GM12878 (cell line): ENCODE measurements around the gene STXBP4. TPM values are rescaled to one million over a fixed set of nuclear protein-coding genes. Genes with fewer than 3 reads are reported as not detected.
A peak's percentile ranks its signal among the peaks of the same experiment; 100 is the strongest.

Source experiments
- CBX3 ChIP-seq: fragments of 200-600 bp; sonication (generic); IDR thresholded peaks from 2 replicates; pipeline ENCODE4 v1.6.1; 2016; ENCODE audit warnings: low read depth, borderline replicate concordance
- ELK1 ChIP-seq: IDR thresholded peaks from 2 replicates; pipeline ENCODE4 v1.6.1; 2012; ENCODE audit warnings: low read depth, low read length, improper control_type of control experiment
- HCFC1 ChIP-seq: fragments of 150-350 bp; IDR thresholded peaks from 2 replicates; pipeline ENCODE4 v1.6.1; 2014; ENCODE audit warnings: low read length
- HSF1 ChIP-seq: fragments of 150-350 bp; IDR thresholded peaks from 2 replicates; pipeline ENCODE4 v1.6.1; 2014; ENCODE audit warnings: mild to moderate bottlenecking, low read depth, low read length
- JUNB ChIP-seq: IDR thresholded peaks from 2 replicates; pipeline ENCODE4 v1.6.1; 2016; ENCODE audit warnings: antibody characterized with exemption, mild to moderate bottlenecking
- JUND ChIP-seq: IDR thresholded peaks from 2 replicates; pipeline ENCODE4 v1.6.1; 2012; ENCODE audit warnings: low read depth, mild to moderate bottlenecking, low read length, improper control_type of control experiment, moderate library complexity
- LARP7 ChIP-seq: fragments of 450-650 bp; IDR thresholded peaks from 2 replicates; pipeline ENCODE4 v1.6.1; 2017; ENCODE audit warnings: mild to moderate bottlenecking
- NR2F1 ChIP-seq: fragments of 450-650 bp; conservative IDR thresholded peaks from 2 replicates; pipeline ENCODE4 v1.6.1; 2017; ENCODE audit warnings: mild to moderate bottlenecking
- PML ChIP-seq: IDR thresholded peaks from 2 replicates; pipeline ENCODE4 v1.6.1; 2012; ENCODE audit warnings: low read length, inconsistent platforms
- POLR2AphosphoS2 ChIP-seq: IDR thresholded peaks from 2 replicates; pipeline ENCODE4 v1.6.1; 2011; ENCODE audit warnings: low read depth, mild to moderate bottlenecking, low read length, improper control_type of control experiment, moderate library complexity
- RAD21 ChIP-seq: IDR thresholded peaks from 2 replicates; pipeline ENCODE4 v1.6.1; 2011; ENCODE audit warnings: mild to moderate bottlenecking, low read depth, low read length, moderate library complexity; ENCODE audit not compliant: insufficient read depth
- RFX5 ChIP-seq: IDR thresholded peaks from 2 replicates; pipeline ENCODE4 v1.6.1; 2011; ENCODE audit warnings: low read depth, low read length, improper control_type of control experiment
- RUNX3 ChIP-seq: IDR thresholded peaks from 2 replicates; pipeline ENCODE4 v1.6.1; 2012; ENCODE audit warnings: low read length, inconsistent platforms
- SMAD5 ChIP-seq: IDR thresholded peaks from 2 replicates; pipeline ENCODE4 v1.6.1; 2016; ENCODE audit warnings: antibody characterized with exemption, low read depth
- SUZ12 ChIP-seq: fragments of 200-600 bp; sonication (generic); IDR thresholded peaks from one replicate; pipeline ENCODE4 v1.6.1; 2018; ENCODE audit warnings: antibody characterized with exemption, mild to moderate bottlenecking; ENCODE audit not compliant: unreplicated experiment
- TCF12 ChIP-seq: IDR thresholded peaks from 2 replicates; pipeline ENCODE4 v1.6.1; 2011; ENCODE audit warnings: low read depth, mild to moderate bottlenecking, low read length
- YY1 ChIP-seq: IDR thresholded peaks from 2 replicates; pipeline ENCODE4 v1.6.1; 2011; ENCODE audit warnings: low read depth, mild to moderate bottlenecking, low read length
- ZSCAN29 ChIP-seq: fragments of 450-650 bp; IDR thresholded peaks from 2 replicates; pipeline ENCODE4 v1.6.1; 2017; ENCODE audit warnings: mild to moderate bottlenecking, moderate library complexity
- polyA plus RNA-seq, 11 experiments: library from polyadenylated mRNA; depleted of rRNA in 4 of 11; unstranded in 6 of 11; stranded (reverse) in 5 of 11; fragments of >200 nt; fragmentation: Nextera tagmentation in 4 of 11; fragmentation: Illumina TruSeq in 1 of 11; extraction: Ambion mirVana in 4 of 11; extraction: Trizol in 1 of 11; gene quantifications; 1 replicate in 1 of 11; 2 replicates in 10 of 11; pipeline versions ENCODE4 v1.2.1 to v1.2.3, GENCODE V29; 2011 to 2016; ENCODE audit warnings: inconsistent platforms in 2 of 11, missing spikeins in 2 of 11, low read depth in 1 of 11
- total RNA-seq, 4 experiments: library from RNA; depleted of rRNA in 3 of 4; stranded (reverse); fragments of >200 nt in 3 of 4; fragmentation: Illumina TruSeq in 1 of 4; extraction: Trizol in 1 of 4; gene quantifications; 2 replicates each; pipeline versions ENCODE4 v1.2.1 to v1.2.3, GENCODE V29; 2013 to 2021
- TF ChIP-seq, protein P1 (sequence below): IDR thresholded peaks from 2 replicates; pipeline ENCODE4 v1.6.1; 2011; ENCODE audit warnings: borderline replicate concordance, low read depth, mild to moderate bottlenecking, moderate library complexity, mixed read lengths, low read length; ENCODE audit not compliant: insufficient read depth; ENCODE audit errors: extremely low read length
- TF ChIP-seq, protein P2 (sequence below): fragments of 450-650 bp; IDR thresholded peaks from 2 replicates; pipeline ENCODE4 v1.6.1; 2017; ENCODE audit warnings: mild to moderate bottlenecking, moderate library complexity
- TF ChIP-seq, protein P3 (sequence below): fragments of 450-650 bp; IDR thresholded peaks from 2 replicates; pipeline ENCODE4 v1.6.1; 2017; ENCODE audit warnings: mild to moderate bottlenecking, moderate library complexity

The STXBP4 gene
- total and polyA plus RNA-seq, 10 of the 15 experiments (the other 5 are each of a cell fraction or from before 2014, with no cell fraction given): 4.3 to 11.0 (median 6.7) TPM

- TF ChIP-seq HSF1 (no peak), PML (no peak), TCF12 (no peak), JUND (peak; percentile 59; the same call in 1 of the 2 replicates), SUZ12 (no peak), RUNX3 (peak; percentile 86), HCFC1 (no peak), SMAD5 (no peak), POLR2AphosphoS2 (no peak), ZSCAN29 (no peak), RAD21 (no peak), YY1 (no peak), NR2F1 (peak; percentile 65), CBX3 (no peak), JUNB (peak; percentile 80), RFX5 (no peak), LARP7 (no peak), ELK1 (no peak)
- TF ChIP-seq, protein P1, sequence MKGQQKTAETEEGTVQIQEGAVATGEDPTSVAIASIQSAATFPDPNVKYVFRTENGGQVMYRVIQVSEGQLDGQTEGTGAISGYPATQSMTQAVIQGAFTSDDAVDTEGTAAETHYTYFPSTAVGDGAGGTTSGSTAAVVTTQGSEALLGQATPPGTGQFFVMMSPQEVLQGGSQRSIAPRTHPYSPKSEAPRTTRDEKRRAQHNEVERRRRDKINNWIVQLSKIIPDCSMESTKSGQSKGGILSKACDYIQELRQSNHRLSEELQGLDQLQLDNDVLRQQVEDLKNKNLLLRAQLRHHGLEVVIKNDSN: no peak
- TF ChIP-seq, protein P2, sequence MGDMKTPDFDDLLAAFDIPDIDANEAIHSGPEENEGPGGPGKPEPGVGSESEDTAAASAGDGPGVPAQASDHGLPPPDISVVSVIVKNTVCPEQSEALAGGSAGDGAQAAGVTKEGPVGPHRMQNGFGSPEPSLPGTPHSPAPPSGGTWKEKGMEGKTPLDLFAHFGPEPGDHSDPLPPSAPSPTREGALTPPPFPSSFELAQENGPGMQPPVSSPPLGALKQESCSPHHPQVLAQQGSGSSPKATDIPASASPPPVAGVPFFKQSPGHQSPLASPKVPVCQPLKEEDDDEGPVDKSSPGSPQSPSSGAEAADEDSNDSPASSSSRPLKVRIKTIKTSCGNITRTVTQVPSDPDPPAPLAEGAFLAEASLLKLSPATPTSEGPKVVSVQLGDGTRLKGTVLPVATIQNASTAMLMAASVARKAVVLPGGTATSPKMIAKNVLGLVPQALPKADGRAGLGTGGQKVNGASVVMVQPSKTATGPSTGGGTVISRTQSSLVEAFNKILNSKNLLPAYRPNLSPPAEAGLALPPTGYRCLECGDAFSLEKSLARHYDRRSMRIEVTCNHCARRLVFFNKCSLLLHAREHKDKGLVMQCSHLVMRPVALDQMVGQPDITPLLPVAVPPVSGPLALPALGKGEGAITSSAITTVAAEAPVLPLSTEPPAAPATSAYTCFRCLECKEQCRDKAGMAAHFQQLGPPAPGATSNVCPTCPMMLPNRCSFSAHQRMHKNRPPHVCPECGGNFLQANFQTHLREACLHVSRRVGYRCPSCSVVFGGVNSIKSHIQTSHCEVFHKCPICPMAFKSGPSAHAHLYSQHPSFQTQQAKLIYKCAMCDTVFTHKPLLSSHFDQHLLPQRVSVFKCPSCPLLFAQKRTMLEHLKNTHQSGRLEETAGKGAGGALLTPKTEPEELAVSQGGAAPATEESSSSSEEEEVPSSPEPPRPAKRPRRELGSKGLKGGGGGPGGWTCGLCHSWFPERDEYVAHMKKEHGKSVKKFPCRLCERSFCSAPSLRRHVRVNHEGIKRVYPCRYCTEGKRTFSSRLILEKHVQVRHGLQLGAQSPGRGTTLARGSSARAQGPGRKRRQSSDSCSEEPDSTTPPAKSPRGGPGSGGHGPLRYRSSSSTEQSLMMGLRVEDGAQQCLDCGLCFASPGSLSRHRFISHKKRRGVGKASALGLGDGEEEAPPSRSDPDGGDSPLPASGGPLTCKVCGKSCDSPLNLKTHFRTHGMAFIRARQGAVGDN: peak; percentile 18; the same call in 1 of the 2 replicates
- TF ChIP-seq, protein P3, sequence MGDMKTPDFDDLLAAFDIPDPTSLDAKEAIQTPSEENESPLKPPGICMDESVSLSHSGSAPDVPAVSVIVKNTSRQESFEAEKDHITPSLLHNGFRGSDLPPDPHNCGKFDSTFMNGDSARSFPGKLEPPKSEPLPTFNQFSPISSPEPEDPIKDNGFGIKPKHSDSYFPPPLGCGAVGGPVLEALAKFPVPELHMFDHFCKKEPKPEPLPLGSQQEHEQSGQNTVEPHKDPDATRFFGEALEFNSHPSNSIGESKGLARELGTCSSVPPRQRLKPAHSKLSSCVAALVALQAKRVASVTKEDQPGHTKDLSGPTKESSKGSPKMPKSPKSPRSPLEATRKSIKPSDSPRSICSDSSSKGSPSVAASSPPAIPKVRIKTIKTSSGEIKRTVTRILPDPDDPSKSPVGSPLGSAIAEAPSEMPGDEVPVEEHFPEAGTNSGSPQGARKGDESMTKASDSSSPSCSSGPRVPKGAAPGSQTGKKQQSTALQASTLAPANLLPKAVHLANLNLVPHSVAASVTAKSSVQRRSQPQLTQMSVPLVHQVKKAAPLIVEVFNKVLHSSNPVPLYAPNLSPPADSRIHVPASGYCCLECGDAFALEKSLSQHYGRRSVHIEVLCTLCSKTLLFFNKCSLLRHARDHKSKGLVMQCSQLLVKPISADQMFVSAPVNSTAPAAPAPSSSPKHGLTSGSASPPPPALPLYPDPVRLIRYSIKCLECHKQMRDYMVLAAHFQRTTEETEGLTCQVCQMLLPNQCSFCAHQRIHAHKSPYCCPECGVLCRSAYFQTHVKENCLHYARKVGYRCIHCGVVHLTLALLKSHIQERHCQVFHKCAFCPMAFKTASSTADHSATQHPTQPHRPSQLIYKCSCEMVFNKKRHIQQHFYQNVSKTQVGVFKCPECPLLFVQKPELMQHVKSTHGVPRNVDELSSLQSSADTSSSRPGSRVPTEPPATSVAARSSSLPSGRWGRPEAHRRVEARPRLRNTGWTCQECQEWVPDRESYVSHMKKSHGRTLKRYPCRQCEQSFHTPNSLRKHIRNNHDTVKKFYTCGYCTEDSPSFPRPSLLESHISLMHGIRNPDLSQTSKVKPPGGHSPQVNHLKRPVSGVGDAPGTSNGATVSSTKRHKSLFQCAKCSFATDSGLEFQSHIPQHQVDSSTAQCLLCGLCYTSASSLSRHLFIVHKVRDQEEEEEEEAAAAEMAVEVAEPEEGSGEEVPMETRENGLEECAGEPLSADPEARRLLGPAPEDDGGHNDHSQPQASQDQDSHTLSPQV: no peak
Observed at GRCh38 chr17:55090079-55090492, 121.5 kb downstream of the STXBP4 start (continued).
